HUDEP-2 (cell line): ENCODE results near the gene OTOP2.
A peak's percentile ranks its signal among the peaks of the same experiment; 100 is the strongest.

Experiments
- DNase-seq, 76 experiments: peaks; one replicate each; lab custom pipeline; 2025; ENCODE audit not compliant: unreplicated experiment in 76 of 76; lab: John Stamatoyannopoulos, UW

The OTOP2 gene

GRCh38 chr17:74950207-74950606 is 26.1 kb downstream of the OTOP2 start:
- DNase-seq: no peak

- no peak for DNase-seq
These were observed 27.0 kb downstream of the OTOP2 start for GRCh38 chr17:74951065-74951464.

- no peak for DNase-seq
These were observed 27.8 kb downstream of the OTOP2 start for GRCh38 chr17:74951680-74952421.

- DNase-seq: no peak
These were observed 28.5 kb downstream of the OTOP2 start for GRCh38 chr17:74952431-74953133.

- DNase-seq: no peak
These were observed 29.1 kb downstream of the OTOP2 start for GRCh38 chr17:74953134-74953687.

GRCh38 chr17:74954115-74954514 is 30.0 kb downstream of the OTOP2 start:
- DNase-seq: no peak

GRCh38 chr17:74954665-74955421 is 30.8 kb downstream of the OTOP2 start:
- DNase-seq: peak in 14 of 76 experiments; percentile 6 to 43 (median 14)

GRCh38 chr17:74956093-74956492 is 32.0 kb downstream of the OTOP2 start:
- no peak for DNase-seq

GRCh38 chr17:74957935-74958740 is 34.1 kb downstream of the OTOP2 start:
- peak in 64 of 76 experiments; percentile 5 to 81 (median 54) for DNase-seq

GRCh38 chr17:74959826-74960515 is 35.9 kb downstream of the OTOP2 start:
- peak in 1 of 76 experiments; percentile 12 for DNase-seq

- DNase-seq: peak in 71 of 76 experiments; percentile 9 to 89 (median 66)
These were observed 36.7 kb downstream of the OTOP2 start for GRCh38 chr17:74960570-74961342.

- peak in 73 of 76 experiments; percentile 9 to 94 (median 67) for DNase-seq
These were observed 37.7 kb downstream of the OTOP2 start for GRCh38 chr17:74961657-74962350.

- DNase-seq: no peak
These were observed 38.7 kb downstream of the OTOP2 start for GRCh38 chr17:74962622-74963394.

GRCh38 chr17:74963656-74964055 is 39.6 kb downstream of the OTOP2 start:
- DNase-seq: no peak

- DNase-seq: no peak
These were observed 40.2 kb downstream of the OTOP2 start for GRCh38 chr17:74964246-74964761.

GRCh38 chr17:74964988-74965622 is 41.0 kb downstream of the OTOP2 start:
- DNase-seq: no peak

GRCh38 chr17:74968361-74968780 is 44.3 kb downstream of the OTOP2 start:
- DNase-seq: no peak
